Germinal center (tissue), 1 donor: Measurements from ENCODE around the gene KCNQ1.

Experiments used
- DNase-seq: peaks from one replicate; pipeline ENCODE4 v3.0.0; 2012; ENCODE audit warnings: mixed read lengths, low spot score

The KCNQ1 gene

DNA sequence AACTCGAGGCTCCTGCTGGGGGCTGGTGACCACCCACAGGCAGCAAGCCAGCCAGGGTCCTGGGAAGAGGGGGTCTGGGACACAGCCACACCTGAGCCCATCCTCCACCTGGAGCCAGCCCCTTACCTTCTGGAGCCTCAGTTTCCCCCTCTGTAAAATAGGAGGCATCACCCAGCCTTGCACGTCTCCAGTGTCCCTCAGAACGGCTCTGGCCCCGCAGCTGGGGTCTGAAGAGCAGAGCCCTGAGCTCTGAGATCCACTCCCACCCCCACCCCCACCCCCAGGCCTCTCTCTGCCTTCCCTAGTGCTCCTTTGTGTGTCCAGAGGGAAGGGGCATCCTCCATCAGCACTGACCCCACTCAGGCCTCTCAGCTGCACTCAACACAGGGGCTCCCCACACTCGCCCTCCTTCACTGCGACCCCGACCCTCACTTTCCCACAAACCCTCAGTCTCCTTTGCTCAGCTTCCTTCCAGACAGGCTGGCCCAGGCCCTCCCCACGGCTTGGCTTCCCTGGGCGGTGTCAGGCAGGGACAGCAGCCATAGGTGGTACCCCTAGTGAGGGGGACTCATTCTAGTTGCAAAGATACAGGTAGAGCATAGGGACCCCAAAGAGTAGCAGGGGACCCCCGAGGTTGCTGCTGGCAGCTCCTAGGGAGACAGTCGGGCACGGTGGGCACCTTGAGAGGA lies 288.3 kb downstream of the KCNQ1 start:
- no peak for DNase-seq

DNA sequence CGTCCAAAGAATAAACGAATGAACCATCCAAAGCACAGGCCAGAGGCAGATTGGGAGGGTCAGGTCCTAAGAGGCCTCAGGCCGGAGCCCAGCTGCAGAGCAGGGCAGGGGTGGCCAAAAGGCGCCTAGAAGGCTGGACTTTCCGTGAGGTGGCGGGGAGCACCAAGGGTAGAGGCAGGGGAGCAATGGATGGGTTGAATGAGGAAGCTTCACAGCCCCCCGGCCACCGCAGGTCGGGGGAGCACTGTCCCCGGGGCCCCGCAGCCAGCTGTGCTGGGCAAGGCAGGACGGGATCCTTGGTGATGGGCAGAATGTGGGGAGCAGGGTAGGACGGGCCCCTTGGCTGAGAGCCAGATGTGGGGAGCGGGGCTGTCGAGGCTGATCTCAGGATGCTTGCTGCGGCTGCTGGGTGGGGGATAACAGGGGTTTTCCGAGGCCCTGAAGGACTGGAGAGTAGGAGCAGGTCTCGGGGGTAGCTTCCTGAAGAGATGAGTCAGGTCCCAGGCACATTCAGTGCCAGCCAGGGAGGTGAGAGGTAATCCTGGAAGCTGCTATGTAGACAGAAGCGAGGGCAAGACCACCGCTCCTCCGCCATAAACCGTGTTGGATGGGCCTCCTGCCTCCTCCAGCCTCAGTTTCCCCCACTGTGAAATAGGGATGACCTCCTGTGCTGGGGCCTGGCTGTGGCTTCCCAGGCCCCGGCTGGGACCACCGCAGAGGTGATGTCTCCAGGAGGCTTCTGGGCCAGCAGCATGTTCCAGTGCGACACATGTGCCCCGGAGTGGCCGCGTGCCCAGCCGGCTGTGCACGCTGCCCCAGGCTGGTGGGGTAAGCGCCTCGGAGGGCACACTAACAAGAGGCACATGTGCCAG lies 289.6 kb downstream of the KCNQ1 start:
- DNase-seq: no peak

DNA sequence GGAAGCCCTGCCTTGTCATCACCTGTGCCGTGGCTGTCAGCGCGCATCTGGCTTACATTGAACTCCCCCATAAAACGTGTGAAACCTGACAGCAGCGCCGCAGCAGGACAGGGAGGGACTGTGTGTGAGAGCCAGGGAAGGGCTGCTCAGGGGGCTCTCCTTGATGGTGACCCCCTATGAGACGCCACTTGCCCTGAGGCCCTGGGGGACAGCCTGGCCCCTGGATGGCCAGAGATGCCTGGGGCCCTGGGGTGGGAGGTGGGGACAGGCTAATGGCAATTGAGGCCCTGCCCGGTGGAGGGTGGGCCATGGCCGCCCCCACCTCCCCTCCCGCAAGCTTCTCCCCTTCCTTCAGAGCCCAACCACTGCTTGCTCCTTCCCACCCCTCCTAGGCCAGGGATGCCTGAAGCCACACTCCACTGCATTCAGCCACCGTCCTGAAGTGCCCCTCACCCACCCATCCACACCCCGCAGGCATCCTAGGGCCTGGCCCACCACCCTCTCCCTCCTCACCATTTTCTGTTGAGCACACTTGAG lies 290.3 kb downstream of the KCNQ1 start:
- no peak for DNase-seq

DNA sequence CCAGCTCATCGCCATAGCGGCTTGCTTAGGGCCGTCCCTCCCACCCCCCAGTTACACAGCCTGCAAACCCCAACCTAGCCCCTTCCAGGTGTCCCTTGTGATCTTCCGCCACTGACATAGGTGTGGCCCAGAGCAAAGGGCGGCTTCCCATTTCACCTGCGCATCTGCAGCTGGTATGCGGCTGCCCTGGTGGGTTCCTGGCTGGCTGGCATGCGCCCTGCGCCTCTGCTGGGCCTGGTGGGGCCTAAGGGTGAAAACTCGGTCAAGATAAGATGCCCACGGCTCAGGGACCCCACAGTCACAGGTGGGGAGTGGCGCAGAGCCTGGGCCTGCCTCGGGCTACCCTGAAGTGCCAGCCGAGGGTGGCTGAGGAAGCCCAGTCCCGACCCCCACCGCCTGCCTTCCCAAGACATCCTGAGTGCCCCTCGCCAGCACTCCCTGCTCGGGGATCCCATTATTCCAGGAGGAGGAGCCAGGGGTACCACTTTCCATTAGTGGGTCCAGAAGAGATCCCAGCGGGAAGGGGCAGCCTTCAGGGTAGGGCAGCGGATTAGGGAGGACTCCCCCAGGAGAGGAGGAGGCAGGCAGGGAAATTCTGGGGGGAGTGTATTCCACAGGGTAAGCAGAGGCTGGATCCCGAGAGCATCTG lies 291.9 kb downstream of the KCNQ1 start:
- no peak for DNase-seq

DNA sequence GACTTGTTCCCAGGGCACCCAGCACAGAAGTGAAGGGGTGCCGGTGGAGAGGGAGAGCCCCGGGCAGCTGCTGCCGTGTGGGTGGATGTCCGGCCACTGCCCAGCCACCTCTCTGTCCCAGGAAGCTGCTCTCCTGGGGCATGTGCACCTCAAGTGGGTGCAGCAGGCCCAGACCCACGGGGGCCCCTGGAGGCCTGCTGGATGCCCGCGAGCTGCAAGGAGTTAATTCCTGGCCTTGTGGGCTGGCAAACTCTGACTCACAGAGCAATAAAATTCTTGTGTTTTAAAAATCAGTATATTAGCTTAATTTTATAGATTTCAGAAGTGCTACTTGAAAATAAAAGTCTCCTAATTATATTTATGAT lies 292.4 kb downstream of the KCNQ1 start:
- DNase-seq: no peak

DNA sequence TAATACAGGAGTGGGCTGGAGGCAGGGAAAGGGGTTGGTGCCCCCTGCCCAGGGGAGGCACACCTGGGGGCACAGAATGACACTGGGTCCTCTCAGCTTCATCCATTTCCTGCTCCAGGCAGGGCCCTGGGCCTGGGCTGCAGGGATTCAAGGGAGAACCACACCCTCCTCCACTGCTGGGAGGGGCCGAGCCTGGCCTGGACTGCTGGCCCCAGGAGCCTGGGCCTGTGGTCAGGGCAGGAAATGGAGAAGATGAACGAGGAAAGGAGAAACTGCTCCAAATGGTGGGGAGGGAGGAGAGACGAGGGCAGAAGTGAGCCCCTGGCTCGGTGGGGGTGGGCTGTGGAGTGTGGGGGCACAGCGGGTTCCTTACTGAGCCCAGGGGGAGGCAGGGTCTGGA lies 293.1 kb downstream of the KCNQ1 start:
- no peak for DNase-seq

DNA sequence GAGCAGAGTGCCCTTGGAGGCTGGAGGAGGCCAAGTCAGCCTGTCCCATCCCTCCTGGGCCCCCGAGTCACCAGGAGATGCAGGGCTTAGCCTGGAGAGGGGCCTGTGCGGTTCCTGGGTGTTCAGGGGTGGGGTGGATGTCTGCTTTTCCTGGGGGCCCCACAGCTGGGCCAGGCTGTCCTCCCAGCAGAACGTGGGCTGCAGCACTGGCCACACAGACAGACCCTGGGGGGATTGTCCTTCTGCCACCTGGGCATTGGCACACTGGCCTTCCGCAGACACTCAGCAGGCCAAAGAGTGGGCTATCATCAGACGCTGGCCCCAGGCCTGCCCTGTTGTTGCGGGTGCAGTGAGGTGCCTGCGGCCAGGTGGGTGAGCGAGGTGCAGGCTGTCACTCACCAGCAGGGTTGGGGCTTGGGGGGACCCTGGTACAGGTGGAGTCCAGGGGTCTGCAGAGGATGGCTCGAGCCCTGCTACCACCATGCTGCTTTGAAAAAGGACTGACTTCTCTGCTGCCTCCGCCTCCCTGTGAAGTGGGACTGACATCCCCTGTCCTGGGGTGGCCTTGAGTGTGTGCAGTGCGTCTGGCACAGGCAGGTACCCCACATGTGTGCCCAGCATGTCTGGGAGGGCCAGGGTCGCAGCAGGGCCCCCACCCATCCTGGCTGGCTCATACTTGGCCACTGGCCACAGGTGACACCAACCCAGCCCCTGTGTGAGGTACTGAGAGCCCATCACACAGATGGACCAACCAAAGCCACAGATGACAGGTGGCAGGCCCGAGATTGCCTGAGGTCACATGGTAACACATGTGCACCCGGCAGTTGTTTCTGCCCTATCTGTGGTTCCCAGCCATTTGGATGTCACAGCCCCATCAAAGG lies 294.0 kb downstream of the KCNQ1 start:
- no peak for DNase-seq

DNA sequence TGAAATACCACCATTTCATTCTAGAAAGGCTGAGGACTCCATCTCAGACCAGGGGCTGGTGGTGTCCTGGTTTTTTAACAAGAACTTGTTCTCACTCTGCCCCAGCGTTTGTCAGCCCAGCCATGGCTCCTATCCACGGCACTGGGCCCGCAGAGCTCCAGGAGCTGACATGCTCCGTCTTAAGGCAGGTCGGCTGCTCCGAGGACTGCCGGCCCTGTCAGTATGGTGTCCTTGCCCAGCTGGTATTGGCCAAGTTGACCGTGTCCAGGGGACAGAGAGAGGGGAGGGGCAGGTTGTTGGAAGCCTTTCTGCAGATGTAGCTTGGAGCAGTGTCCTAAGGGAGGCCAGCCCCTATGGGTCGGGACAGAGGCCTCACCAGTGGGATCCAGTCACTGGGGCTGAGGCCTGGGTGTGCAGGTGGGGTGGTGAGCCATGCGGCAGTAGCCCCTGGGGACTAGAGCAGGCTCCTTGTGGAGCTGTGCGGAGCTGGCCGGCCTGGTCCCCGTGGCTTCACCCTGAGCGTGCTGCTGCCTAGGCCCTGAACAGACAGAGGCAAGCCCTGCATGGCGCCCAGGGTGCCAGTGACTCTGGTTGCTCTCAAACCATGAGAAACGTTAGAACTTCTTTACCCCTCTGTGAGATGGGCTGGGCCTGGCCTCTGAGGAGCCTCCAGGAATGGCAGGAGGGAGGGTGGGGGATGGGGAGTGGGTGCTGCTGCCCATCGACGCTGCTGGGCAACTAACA lies 294.9 kb downstream of the KCNQ1 start:
- no peak for DNase-seq

DNA sequence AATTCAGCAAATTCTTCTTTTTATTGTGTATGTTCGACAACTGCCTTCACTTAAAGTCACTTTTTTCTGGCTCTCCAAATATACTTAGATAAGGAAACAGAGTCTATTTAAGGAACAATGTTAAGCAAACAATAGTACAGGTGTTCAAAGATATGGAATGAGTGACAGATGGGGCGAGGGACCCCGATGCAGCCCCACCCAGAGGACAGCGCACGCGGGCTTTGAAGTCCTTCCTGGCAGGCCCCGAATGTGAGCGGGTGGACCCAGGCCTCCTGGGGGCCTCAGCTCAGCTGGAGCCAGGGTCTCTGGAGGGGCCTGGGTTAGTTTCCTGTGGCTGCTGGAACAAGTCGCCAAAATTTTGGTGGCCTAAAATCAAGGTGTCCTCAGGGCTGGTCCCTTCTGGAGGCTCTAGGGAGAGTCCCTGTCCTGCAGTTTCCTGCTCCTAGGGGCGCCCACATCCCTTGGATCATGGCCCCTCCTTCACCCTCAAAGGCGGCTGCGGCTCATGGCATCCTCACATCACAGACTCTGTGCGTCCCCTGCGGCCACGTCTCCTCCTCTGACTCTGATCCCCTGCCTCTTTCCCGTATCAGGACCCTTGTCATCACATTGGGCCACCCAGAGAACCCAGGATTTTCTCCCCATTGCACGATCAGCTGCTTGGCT lies 295.6 kb downstream of the KCNQ1 start:
- no peak for DNase-seq

DNA sequence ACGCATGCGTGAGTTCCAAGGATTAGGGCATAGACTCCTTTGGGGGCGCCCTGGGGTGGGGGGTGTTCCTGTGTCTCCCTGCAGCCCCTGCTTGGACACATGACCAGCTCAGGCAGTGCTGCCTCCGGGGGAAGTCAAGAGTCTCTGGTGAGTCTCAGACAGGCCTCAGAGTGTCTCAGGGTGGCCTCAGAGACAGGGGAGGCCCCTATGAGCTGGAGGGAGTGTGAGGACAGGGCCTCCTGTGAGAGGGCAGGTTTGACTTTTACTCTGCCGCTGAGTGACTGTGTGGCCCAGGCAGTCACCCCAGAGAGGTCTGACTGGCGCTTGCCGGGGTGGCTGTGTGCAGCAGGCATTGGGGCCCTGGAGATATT lies 296.2 kb downstream of the KCNQ1 start:
- no peak for DNase-seq

DNA sequence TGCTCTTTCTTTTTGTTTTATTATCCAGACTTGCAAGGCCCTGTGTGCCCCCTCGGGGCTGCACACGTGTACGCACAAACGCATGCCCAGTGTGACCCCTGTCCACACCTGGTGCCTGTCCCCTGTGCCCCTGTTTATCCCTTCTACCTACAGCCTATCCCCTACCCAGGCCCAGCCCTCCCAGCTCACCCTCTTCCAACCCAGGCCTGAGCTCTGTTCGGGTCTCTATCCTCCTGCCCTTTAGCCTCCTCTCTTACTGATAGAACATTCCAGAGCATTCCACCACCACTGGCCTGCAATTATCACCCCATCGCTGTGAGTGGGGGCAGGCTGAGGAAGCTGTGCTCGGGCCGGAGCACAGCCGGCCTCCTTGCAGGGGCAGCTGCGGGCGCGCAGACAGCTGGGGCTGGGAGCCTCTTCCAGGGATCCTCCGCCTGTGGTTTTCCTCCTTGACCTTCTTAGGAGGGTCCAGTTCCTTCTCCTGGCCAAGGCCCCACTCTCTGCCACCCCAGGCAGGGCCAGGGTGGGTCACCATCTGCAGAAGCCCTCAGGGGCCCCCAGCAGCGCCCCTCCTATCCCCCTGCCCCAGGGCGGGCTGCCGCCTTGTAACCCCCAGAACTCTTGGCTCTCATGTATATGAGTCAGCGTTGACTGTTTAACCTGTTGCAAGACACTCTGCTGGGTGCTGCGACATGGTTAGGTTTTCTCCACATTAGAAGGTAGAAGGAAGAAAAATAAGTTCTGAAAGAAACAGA lies 296.7 kb downstream of the KCNQ1 start:
- no peak for DNase-seq

DNA sequence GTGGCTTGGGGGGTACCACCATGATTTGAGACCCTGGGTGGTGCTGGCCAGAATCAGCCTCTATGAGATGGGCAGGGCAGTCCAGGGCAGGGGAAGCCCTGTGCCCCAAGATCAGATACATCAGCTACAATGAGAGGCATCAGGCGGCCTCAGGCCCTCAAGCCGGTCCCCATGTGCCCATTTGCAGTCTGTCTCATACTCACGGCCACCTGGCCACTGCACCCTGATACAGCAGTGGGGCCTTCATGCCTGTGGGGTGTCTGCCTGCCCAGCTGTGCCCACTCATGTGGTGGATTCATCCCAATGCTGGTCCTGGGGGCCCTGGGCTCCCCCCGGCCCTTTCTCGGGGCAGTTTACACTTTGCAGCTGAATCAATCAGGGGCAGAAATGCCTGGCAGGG lies 297.4 kb downstream of the KCNQ1 start:
- no peak for DNase-seq

DNA sequence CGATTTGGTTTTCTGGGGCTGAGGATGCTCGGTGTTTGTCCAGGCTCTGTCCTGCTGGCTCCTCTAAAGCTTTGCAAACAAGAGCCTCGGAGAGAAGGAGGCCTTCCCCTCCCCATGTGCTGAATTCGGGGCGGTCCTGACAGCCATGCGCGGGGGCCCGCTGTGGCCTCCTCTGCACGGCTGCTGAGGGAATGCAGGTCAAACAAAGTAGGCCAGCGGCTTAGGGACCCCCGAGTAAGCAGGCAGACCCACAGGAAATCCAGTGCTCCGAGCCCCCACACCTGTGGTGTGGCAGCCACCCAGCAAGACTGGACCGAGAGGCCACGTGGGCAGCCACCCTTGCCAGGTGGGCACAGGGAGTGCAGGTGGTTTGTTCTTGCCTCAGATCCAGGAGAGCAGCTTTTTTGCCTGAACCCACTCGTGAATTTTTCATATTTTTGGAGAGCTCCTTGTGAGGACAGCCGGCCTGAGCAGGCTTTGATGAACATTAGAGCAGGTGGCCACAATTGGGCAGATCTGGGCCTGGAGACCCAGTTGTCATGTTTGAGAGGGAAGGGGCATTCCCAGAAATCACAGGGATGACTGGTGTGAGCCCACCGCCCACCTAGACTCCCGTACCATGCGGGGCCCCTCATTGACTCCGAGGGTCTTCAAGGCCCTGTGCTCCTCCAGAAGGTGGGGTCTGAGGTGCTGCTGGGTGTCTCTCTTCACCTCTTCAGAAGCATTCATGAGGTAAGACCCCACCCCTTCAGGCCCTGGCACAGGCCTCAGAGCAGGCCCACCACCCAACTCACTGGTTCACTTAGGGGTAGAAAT lies 298.0 kb downstream of the KCNQ1 start:
- no peak for DNase-seq

DNA sequence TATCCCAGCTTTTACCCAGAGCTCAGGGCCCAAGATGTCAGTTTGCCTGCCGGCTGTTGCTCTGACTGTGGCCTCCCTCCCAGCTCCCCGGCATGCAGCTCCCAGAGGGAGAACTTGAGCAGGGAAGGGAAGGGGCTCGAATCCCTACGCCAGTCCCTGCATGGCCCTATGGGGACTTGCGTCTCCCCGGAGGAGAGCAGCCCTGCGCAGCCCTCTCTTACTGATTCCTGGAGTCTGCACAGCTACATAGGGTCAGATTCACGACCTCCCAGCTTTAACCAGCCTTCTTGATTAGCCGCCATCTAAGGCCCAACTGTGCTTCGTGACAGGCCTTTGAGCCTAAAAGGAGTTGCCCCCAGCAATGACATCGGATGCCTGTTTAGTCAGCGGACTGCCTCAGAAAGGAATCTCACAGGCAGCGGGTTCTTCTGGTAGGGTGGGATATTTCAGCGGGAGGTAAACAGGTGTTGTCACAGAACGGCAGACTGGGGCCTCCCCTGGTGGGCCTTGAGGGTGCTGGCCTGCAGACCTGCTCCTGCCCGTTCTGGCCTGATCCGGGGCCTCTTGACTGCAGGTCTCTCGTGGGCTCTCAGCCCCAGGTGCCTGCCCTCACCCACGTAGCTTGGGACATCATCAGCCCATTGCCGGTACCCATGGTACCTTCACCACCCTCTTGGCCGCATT lies 298.8 kb downstream of the KCNQ1 start:
- no peak for DNase-seq

DNA sequence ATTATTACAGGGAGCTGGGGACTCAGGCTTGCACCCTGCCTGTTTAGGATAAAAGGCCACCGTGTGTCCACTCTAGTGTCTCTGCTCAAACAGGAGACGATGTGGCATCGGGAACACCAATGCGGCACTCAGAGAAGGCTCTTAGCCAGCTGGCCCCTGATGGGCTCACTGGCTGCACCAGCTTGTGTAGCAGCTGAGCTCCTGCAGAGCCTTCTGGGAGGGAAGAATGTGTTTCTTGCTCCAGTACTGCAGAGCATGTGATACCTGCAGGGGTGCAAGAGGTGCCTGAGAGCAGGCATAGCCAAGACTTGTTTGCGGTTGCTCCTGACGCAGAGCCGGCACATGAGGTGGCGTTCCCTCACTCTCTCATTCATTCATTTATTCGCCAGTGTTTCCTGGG lies 299.4 kb downstream of the KCNQ1 start:
- no peak for DNase-seq

DNA sequence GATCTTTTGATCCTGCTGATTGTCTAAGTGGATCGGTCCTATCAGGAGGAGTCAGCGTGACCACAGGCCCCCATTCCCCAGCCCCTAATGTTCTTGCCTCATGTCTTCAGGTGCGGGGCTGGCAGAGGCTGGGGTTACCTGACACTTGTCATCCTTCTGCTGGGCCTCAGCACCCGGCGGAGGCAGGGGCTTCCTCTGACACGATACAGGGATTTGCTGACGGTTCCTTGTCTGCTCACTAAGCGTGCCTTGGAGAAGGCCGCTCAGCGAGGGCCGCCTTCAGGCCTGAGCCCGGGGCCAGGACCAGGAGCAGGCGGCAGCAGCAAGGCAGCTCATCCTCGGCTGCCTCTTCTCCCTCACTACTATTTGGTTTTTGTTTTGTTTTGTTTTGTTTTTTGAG lies 300.7 kb downstream of the KCNQ1 start:
- DNase-seq: no peak

DNA sequence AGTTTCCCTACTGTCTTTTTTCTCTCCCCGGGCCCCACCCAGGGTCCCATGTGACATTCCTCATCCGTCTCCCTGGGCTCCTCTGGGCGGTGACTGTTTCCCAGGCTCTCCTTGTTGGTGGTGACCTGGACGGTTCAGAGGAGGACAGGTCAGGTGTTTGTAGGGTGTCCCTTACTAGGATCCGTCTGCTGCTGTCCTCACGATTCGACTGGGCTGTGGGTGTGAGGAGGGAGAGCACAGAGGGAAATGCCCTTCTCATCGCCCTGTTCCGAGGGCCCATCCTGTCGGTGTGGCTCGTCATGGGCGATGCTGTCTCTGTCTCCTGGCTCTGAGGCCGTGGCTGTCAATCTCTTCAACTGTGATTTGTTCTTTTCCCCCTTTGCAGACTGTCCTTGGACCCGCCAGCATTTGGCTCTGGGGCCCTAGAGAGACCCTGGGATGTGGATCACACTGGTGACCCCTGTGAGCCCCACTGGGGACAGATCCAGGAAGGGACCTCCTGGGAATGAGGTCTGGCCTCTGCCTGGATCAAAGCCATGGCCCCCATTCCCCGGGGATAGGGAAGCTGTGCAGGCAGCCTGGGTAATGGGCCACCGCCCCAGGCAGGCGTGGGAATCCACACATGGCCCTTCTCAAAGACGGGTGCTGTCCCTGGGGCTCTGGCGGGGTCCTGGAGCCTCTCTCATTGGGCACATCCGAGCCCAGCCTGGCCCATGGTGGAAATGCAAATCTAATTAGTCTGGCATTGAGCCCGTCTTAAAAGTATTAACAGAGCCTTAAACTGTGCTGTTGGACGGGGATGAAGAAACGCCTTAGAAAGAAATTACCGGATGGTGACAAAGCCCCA lies 301.8 kb downstream of the KCNQ1 start:
- no peak for DNase-seq
